ENCODE data around the gene ANXA10. TPM values are rescaled to one million over a fixed set of nuclear protein-coding genes. Genes with fewer than 3 reads are reported as not detected.
"Not testable (repeated sequence)": the region's sequence is repeated elsewhere in the genome, so short reads cannot be mapped to it uniquely, and the experiment has no call there.

Gene ANXA10
- total and polyA plus RNA-seq, 2 experiments from 2014 or later: not detected

DNA sequence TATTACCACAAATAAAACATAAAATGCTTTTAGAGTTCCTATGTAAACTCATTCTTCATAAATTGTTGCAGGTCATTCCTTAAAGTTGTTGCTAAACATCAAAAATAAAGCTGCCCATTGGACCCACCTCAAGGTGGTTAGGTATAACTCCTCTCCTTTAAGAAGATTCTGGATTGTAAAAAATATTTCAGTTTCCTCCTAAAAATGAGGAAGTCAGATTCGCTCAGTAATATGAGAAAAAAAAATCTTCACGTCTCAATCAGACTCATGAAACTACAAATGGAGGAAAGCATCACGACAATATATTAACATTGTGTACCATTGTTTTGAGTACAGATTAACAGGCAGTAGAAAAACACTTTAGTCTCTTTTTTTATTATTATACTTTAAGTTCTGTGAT is 120.3 kb downstream of the ANXA10 start (continued):
- TF ChIP-seq, protein P1, sequence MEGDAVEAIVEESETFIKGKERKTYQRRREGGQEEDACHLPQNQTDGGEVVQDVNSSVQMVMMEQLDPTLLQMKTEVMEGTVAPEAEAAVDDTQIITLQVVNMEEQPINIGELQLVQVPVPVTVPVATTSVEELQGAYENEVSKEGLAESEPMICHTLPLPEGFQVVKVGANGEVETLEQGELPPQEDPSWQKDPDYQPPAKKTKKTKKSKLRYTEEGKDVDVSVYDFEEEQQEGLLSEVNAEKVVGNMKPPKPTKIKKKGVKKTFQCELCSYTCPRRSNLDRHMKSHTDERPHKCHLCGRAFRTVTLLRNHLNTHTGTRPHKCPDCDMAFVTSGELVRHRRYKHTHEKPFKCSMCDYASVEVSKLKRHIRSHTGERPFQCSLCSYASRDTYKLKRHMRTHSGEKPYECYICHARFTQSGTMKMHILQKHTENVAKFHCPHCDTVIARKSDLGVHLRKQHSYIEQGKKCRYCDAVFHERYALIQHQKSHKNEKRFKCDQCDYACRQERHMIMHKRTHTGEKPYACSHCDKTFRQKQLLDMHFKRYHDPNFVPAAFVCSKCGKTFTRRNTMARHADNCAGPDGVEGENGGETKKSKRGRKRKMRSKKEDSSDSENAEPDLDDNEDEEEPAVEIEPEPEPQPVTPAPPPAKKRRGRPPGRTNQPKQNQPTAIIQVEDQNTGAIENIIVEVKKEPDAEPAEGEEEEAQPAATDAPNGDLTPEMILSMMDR (conservative IDR thresholded peaks at IDR 0.05; ENCODE audit: low read depth in 2 of 2): no peak

DNA sequence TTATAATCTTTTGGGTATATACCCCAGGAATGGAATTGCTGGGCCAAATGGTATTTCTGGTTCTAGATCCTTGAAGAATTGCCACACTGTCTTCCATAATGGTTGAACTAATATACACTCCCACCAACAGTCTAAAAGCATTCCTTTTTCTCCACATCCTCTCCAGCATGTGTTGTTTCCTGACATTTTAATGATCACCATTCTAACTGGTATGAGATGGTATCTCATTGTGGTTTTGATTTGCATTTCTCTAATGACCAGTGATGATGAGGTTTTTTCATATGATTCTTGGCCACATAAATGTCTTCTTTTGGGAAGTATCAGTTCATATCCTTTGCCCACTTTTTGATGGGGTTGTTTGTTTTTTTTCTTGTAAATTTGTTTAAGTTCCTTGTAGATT is 121.2 kb downstream of the ANXA10 start:
- H3K4me3 ChIP-seq; H3K27ac ChIP-seq (ENCODE audit: low read depth); H4K20me1 ChIP-seq (replicated peaks; ENCODE audit: insufficient read depth); H2AFZ ChIP-seq; ATAC-seq; H3K4me2 ChIP-seq; H3K27me3 Mint-ChIP-seq (ENCODE audit: insufficient read depth, low read depth, poor library complexity); H3K79me2 ChIP-seq (replicated peaks; ENCODE audit: insufficient read depth); H3K27ac Mint-ChIP-seq; H3K4me1 ChIP-seq (ENCODE audit: insufficient read depth); H3K27me3 ChIP-seq (ENCODE audit: insufficient read depth); H3K36me3 ChIP-seq (ENCODE audit: insufficient read depth); H3K4me1 Mint-ChIP-seq; H3K9me2 ChIP-seq (ENCODE audit: insufficient read depth); H3K4me3 Mint-ChIP-seq; H3F3A ChIP-seq (replicated peaks; ENCODE audit: low read depth); DNase-seq (ENCODE audit: low spot score); H3K36me3 Mint-ChIP-seq (ENCODE audit: low read depth): not testable (repeated sequence)
- H3K9me3 Mint-ChIP-seq: peaks cover 15% of the 10 kb centered on the region

DNA sequence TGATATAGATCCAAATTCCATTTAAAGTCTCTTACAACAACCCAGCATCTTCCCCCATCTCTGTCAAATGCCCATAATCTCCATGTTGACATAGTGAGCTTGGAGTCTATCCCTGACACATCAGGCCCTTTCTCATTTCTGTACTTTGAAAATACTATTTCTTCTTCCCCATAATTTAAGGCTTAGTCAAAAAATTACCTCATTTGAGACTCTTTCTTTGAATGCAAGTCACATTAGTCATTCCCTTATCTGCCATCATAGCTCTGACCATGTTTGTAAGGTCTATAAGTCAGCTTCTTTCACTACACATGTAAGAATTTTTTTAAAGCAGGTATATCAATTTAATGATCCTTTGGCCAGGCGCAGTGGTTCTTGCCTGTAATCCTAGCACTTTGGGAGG is 126.3 kb downstream of the ANXA10 start:
- DNase-seq (ENCODE audit: low spot score): no peak
- no peak overlapping the region for H3K4me2 ChIP-seq
- H3K9me2 ChIP-seq (ENCODE audit: insufficient read depth): peaks cover 9% of the 10 kb centered on the region; the same call in 1 of the 2 replicates
- Mint-ChIP-seq H3K36me3 (ENCODE audit: low read depth) (peaks cover 4% of the 10 kb centered on the region; the same call in 1 of the 3 replicates), H3K4me1 (peaks cover 3% of the 10 kb centered on the region; the same call in 1 of the 3 replicates), H3K27ac (no peak overlapping the region), H3K27me3 (ENCODE audit: insufficient read depth, low read depth, poor library complexity) (peaks cover 2% of the 10 kb centered on the region), H3K4me3 (no peak overlapping the region), H3K9me3 (peaks cover 5% of the 10 kb centered on the region; the same call in 1 of the 3 replicates)
- ATAC-seq: no peak
- TF ChIP-seq EZH2 (IDR thresholded peaks at IDR 0.05; ENCODE audit: low read depth, unreplicated experiment): no peak
- no peak for TF ChIP-seq CREB1 (CRISPR knock-in tag; IDR thresholded peaks at IDR 0.05; ENCODE audit: low read depth)
- TF ChIP-seq ZNF331 (CRISPR knock-in tag; IDR thresholded peaks at IDR 0.05; ENCODE audit: low read depth): no peak
- TF ChIP-seq JUNB (IDR thresholded peaks at IDR 0.05; ENCODE audit: unreplicated experiment): no peak
- TF ChIP-seq, protein P2, sequence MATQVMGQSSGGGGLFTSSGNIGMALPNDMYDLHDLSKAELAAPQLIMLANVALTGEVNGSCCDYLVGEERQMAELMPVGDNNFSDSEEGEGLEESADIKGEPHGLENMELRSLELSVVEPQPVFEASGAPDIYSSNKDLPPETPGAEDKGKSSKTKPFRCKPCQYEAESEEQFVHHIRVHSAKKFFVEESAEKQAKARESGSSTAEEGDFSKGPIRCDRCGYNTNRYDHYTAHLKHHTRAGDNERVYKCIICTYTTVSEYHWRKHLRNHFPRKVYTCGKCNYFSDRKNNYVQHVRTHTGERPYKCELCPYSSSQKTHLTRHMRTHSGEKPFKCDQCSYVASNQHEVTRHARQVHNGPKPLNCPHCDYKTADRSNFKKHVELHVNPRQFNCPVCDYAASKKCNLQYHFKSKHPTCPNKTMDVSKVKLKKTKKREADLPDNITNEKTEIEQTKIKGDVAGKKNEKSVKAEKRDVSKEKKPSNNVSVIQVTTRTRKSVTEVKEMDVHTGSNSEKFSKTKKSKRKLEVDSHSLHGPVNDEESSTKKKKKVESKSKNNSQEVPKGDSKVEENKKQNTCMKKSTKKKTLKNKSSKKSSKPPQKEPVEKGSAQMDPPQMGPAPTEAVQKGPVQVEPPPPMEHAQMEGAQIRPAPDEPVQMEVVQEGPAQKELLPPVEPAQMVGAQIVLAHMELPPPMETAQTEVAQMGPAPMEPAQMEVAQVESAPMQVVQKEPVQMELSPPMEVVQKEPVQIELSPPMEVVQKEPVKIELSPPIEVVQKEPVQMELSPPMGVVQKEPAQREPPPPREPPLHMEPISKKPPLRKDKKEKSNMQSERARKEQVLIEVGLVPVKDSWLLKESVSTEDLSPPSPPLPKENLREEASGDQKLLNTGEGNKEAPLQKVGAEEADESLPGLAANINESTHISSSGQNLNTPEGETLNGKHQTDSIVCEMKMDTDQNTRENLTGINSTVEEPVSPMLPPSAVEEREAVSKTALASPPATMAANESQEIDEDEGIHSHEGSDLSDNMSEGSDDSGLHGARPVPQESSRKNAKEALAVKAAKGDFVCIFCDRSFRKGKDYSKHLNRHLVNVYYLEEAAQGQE (IDR thresholded peaks at IDR 0.05; ENCODE audit: unreplicated experiment): no peak
- no peak for TF ChIP-seq NANOG (IDR thresholded peaks at IDR 0.05; ENCODE audit: borderline replicate concordance)
- no peak for TF ChIP-seq STAT1 (IDR thresholded peaks at IDR 0.05; ENCODE audit: unreplicated experiment)
- no peak for TF ChIP-seq ZNF114 (CRISPR knock-in tag; IDR thresholded peaks at IDR 0.05)
- TF ChIP-seq, protein P3, sequence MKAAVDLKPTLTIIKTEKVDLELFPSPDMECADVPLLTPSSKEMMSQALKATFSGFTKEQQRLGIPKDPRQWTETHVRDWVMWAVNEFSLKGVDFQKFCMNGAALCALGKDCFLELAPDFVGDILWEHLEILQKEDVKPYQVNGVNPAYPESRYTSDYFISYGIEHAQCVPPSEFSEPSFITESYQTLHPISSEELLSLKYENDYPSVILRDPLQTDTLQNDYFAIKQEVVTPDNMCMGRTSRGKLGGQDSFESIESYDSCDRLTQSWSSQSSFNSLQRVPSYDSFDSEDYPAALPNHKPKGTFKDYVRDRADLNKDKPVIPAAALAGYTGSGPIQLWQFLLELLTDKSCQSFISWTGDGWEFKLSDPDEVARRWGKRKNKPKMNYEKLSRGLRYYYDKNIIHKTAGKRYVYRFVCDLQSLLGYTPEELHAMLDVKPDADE (IDR thresholded peaks at IDR 0.05): no peak
- no peak overlapping the region for H3K4me3 ChIP-seq
- no peaks in the 10 kb centered on the region for H3K36me3 ChIP-seq (ENCODE audit: insufficient read depth)
- no peak overlapping the region for H3K27ac ChIP-seq (ENCODE audit: low read depth)
- no peaks in the 10 kb centered on the region for H4K20me1 ChIP-seq (replicated peaks; ENCODE audit: insufficient read depth)
- no peaks in the 10 kb centered on the region for H3K27me3 ChIP-seq (ENCODE audit: insufficient read depth)
- no peaks in the 10 kb centered on the region for H3K79me2 ChIP-seq (replicated peaks; ENCODE audit: insufficient read depth)
- no peaks in the 10 kb centered on the region for H3F3A ChIP-seq (replicated peaks; ENCODE audit: low read depth)
- no peaks in the 10 kb centered on the region for H3K4me1 ChIP-seq (ENCODE audit: insufficient read depth)
- H2AFZ ChIP-seq: no peak overlapping the region

Data from GM23338 (cell line).